Measurements from ENCODE around the gene IFI27L2.

The IFI27L2 gene

GRCh38 chr14:94136575-94137331, 7.3 kb upstream of the IFI27L2 start:
- TF ChIP-seq CTCF (conservative IDR thresholded peaks at IDR 0.05; ENCODE audit: low read depth), result peak; percentile 96
- POLR2A ChIA-PET (ENCODE audit: low non-redundant PET), result no interaction called here
- no peak overlapping the region for H3K27ac ChIP-seq
- DNase-seq (ENCODE audit: low spot score), result peak; percentile 68
- CTCF ChIA-PET, result interaction anchor here (0.6 to 1.4 kb wide), 30 partner anchors 9 to 1453 kb away, joined by 3 to 14 read pairs (median 4); partner anchors contain the start of genes CCDC197 and SERPINA10

- H3K27ac ChIP-seq, result no peak overlapping the region
- no peak for TF ChIP-seq CTCF (conservative IDR thresholded peaks at IDR 0.05; ENCODE audit: low read depth)
- CTCF ChIA-PET, result no interaction called here
- POLR2A ChIA-PET (ENCODE audit: low non-redundant PET), result no interaction called here
- DNase-seq (ENCODE audit: low spot score), result no peak
Observed at GRCh38 chr14:94135476-94135875, 6.1 kb upstream of the IFI27L2 start.

GRCh38 chr14:94132285-94132887, 3.0 kb upstream of the IFI27L2 start:
- no peak overlapping the region for H3K27ac ChIP-seq
- POLR2A ChIA-PET (ENCODE audit: low non-redundant PET), result no interaction called here
- peak; percentile 52 for DNase-seq (ENCODE audit: low spot score)
- peak; percentile 77 for TF ChIP-seq CTCF (conservative IDR thresholded peaks at IDR 0.05; ENCODE audit: low read depth)
- CTCF ChIA-PET, result interaction anchor here (0.6 to 1.8 kb wide), 16 partner anchors 10 to 1251 kb away, joined by 3 to 12 read pairs (median 3); partner anchors contain the start of gene CCDC197

GRCh38 chr14:94129758-94130414, 482 bp upstream of the IFI27L2 start:
- peak overlapping the region; percentile 75 for H3K27ac ChIP-seq
- DNase-seq (ENCODE audit: low spot score), result peak; percentile 48
- ChIA-PET POLR2A (ENCODE audit: low non-redundant PET) (no interaction called here), CTCF (interaction anchor here (0.6 kb wide), 1 partner anchor 9 kb away, joined by 5 read pairs; no protein-coding TSS in a partner anchor)
- TF ChIP-seq CTCF (conservative IDR thresholded peaks at IDR 0.05; ENCODE audit: low read depth), result no peak

- H3K27ac ChIP-seq, result peak overlapping the region; percentile 4; the same call in 1 of the 2 replicates
- no peak for TF ChIP-seq CTCF (conservative IDR thresholded peaks at IDR 0.05; ENCODE audit: low read depth)
- ChIA-PET CTCF (no interaction called here), POLR2A (ENCODE audit: low non-redundant PET) (no interaction called here)
- no peak for DNase-seq (ENCODE audit: low spot score)
Observed at GRCh38 chr14:94128216-94128839, 1.1 kb downstream of the IFI27L2 start.

GRCh38 chr14:94127330-94127729, 2.1 kb downstream of the IFI27L2 start:
- DNase-seq (ENCODE audit: low spot score), result no peak
- POLR2A ChIA-PET (ENCODE audit: low non-redundant PET), result no interaction called here
- H3K27ac ChIP-seq, result no peak overlapping the region
- CTCF ChIA-PET, result interaction anchor here (0.9 kb wide), 1 partner anchor 22 kb away, joined by 3 read pairs; no protein-coding TSS in a partner anchor
- no peak for TF ChIP-seq CTCF (conservative IDR thresholded peaks at IDR 0.05; ENCODE audit: low read depth)
